ENCODE results near the gene PYGO1. TPM values are rescaled to one million over a fixed set of nuclear protein-coding genes. Genes with fewer than 3 reads are reported as not detected.

PYGO1 gene
- total and polyA plus RNA-seq, 4 donors: 0.07 to 2.9 (median 0.16) TPM

- no peak for DNase-seq (ENCODE audit: low spot score)
- H3K27ac ChIP-seq (ENCODE audit: low read depth in 1 of 2, low read length in 2 of 2): no peak overlapping the region
- no peaks in the 10 kb centered on the region for H3K36me3 ChIP-seq (ENCODE audit: control insufficient read depth in 4 of 4, insufficient read depth in 3 of 4, low read depth in 1 of 4, low read length in 3 of 4)
- H3K27me3 ChIP-seq (ENCODE audit: control insufficient read depth in 4 of 4, insufficient read depth in 4 of 4, low read length in 3 of 4): peaks cover 0 to 3% (median 0%) of the 10 kb centered on the region in 4 donors
- no peak overlapping the region for H3K9ac ChIP-seq (ENCODE audit: low read depth in 1 of 2, low read length in 2 of 2)
- H3K9me3 ChIP-seq (ENCODE audit: control insufficient read depth in 4 of 4, low read length in 3 of 4): no peaks in the 10 kb centered on the region
- H3K4me1 ChIP-seq (ENCODE audit: control insufficient read depth in 4 of 4, insufficient read depth in 4 of 4, low read length in 3 of 4): no peaks in the 10 kb centered on the region
- TF ChIP-seq EGR1 (IDR thresholded peaks at IDR 0.05; ENCODE audit: low read depth in 2 of 2) (no peak), YY1 (IDR thresholded peaks at IDR 0.05) (no peak), FOXA1 (IDR thresholded peaks at IDR 0.05) (no peak), MAX (IDR thresholded peaks at IDR 0.05) (no peak), RXRA (IDR thresholded peaks at IDR 0.05) (no peak), ATF3 (IDR thresholded peaks at IDR 0.05) (no peak), FOXA2 (IDR thresholded peaks at IDR 0.05) (no peak), ZBTB33 (IDR thresholded peaks at IDR 0.05) (no peak), RAD21 (IDR thresholded peaks at IDR 0.05) (no peak), TAF1 (conservative IDR thresholded peaks at IDR 0.05) (no peak), GABPA (IDR thresholded peaks at IDR 0.05 in 1 of 2, conservative IDR thresholded peaks at IDR 0.05 in 1 of 2) (no peak), HNF4G (IDR thresholded peaks at IDR 0.05) (no peak), JUND (IDR thresholded peaks at IDR 0.05) (no peak), REST (IDR thresholded peaks at IDR 0.05) (no peak), CTCF (IDR thresholded peaks at IDR 0.05; ENCODE audit: low read depth, low read length, missing input control) (no peak)
- H3K4me3 ChIP-seq (ENCODE audit: low read depth in 1 of 3, low read length in 3 of 3): no peak overlapping the region
Measured at GRCh38 chr15:55532944-55533343, 55.2 kb downstream of the PYGO1 start.

GRCh38 chr15:55530861-55531313 is 57.3 kb downstream of the PYGO1 start:
- no peak for DNase-seq (ENCODE audit: low spot score)
- TF ChIP-seq JUND (IDR thresholded peaks at IDR 0.05) (no peak), GABPA (IDR thresholded peaks at IDR 0.05 in 1 of 2, conservative IDR thresholded peaks at IDR 0.05 in 1 of 2) (no peak), EGR1 (IDR thresholded peaks at IDR 0.05; ENCODE audit: low read depth in 2 of 2) (no peak), CTCF (IDR thresholded peaks at IDR 0.05; ENCODE audit: low read depth, low read length, missing input control) (no peak), YY1 (IDR thresholded peaks at IDR 0.05) (no peak), RAD21 (IDR thresholded peaks at IDR 0.05) (no peak), REST (IDR thresholded peaks at IDR 0.05) (no peak), RXRA (IDR thresholded peaks at IDR 0.05) (no peak), ATF3 (IDR thresholded peaks at IDR 0.05) (no peak), SP1 (IDR thresholded peaks at IDR 0.05) (no peak), HNF4A (conservative IDR thresholded peaks at IDR 0.05) (no peak)

More at GRCh38 chr15:55530861-55531313, 57.3 kb downstream of the PYGO1 start:
- Histone ChIP-seq H3K36me3 (ENCODE audit: control insufficient read depth in 4 of 4, insufficient read depth in 3 of 4, low read depth in 1 of 4, low read length in 3 of 4) (no peaks in the 10 kb centered on the region), H3K9me3 (ENCODE audit: control insufficient read depth in 4 of 4, low read length in 3 of 4) (no peaks in the 10 kb centered on the region), H3K4me3 (ENCODE audit: low read depth in 1 of 3, low read length in 3 of 3) (no peak overlapping the region), H3K4me1 (ENCODE audit: control insufficient read depth in 4 of 4, insufficient read depth in 4 of 4, low read length in 3 of 4) (no peaks in the 10 kb centered on the region), H3K27ac (ENCODE audit: low read depth in 1 of 2, low read length in 2 of 2) (no peak overlapping the region), H3K27me3 (ENCODE audit: control insufficient read depth in 4 of 4, insufficient read depth in 4 of 4, low read length in 3 of 4) (peaks cover 0 to 3% (median 0%) of the 10 kb centered on the region in 4 donors), H3K9ac (ENCODE audit: low read depth in 1 of 2, low read length in 2 of 2) (no peak overlapping the region)
- WGBS: 59% methylated on average over 4 of the region's 4 CpGs
